Hepatocyte (in vitro differentiated cells): Measurements from ENCODE around the gene TMEM144. TPM values are rescaled to one million over a fixed set of nuclear protein-coding genes. Genes with fewer than 3 reads are reported as not detected.
A peak's percentile ranks its signal among the peaks of the same experiment; 100 is the strongest.

ENCODE experiments used
- DNase-seq: peaks from one replicate; pipeline ENCODE4 v3.0.0-alpha.2; 2016; ENCODE audit warnings: low spot score
- H2AFZ ChIP-seq: fragments of 200-600 bp; sonication (generic); 2 replicates; pipeline ENCODE4 v1.6.0; 2016; ENCODE audit warnings: antibody characterized with exemption, mild to moderate bottlenecking
- H3K27ac ChIP-seq: fragments of 200-600 bp; sonication (generic); 2 replicates; pipeline ENCODE4 v1.5.1; 2016; ENCODE audit warnings: mild to moderate bottlenecking
- H3K27me3 ChIP-seq: fragments of 200-600 bp; sonication (generic); 2 replicates; pipeline ENCODE4 v1.6.1; 2016
- H3K36me3 ChIP-seq: fragments of 200-600 bp; sonication (generic); replicated peaks from 2 replicates; pipeline ENCODE4 v1.5.1; 2016; ENCODE audit warnings: low read depth; ENCODE audit not compliant: insufficient read depth
- H3K4me1 ChIP-seq: fragments of 200-600 bp; sonication (generic); 2 replicates; pipeline ENCODE4 v1.5.1; 2016; ENCODE audit warnings: mild to moderate bottlenecking, moderate library complexity; ENCODE audit not compliant: insufficient read depth
- H3K4me2 ChIP-seq: fragments of 200-600 bp; sonication (generic); 2 replicates; pipeline ENCODE4 v1.6.0; 2016
- H3K4me3 ChIP-seq: fragments of 200-600 bp; sonication (generic); 2 replicates; pipeline ENCODE4 v1.5.1; 2016; ENCODE audit warnings: mild to moderate bottlenecking
- H3K79me2 ChIP-seq: fragments of 200-600 bp; sonication (generic); 2 replicates; pipeline ENCODE4 v1.6.0; 2017; ENCODE audit warnings: mild to moderate bottlenecking
- H3K9me2 ChIP-seq: fragments of 200-600 bp; sonication (generic); replicated peaks from 2 replicates; pipeline ENCODE4 v1.6.0; 2017; ENCODE audit warnings: mild to moderate bottlenecking; ENCODE audit not compliant: insufficient read depth
- H3K9me3 ChIP-seq: fragments of 200-600 bp; sonication (generic); 2 replicates; pipeline ENCODE4 v1.5.1; 2016; ENCODE audit warnings: low read depth, mild to moderate bottlenecking
- H4K20me1 ChIP-seq: fragments of 200-600 bp; sonication (generic); 2 replicates; pipeline ENCODE4 v1.6.0; 2016; ENCODE audit warnings: mild to moderate bottlenecking; ENCODE audit not compliant: insufficient read depth, poor library complexity, severe bottlenecking
- EZH2 ChIP-seq: fragments of 200-600 bp; sonication (generic); IDR thresholded peaks from 2 replicates; pipeline ENCODE4 v1.6.1; 2016; ENCODE audit warnings: antibody characterized with exemption, mild to moderate bottlenecking, borderline replicate concordance
- EZH2phosphoT487 ChIP-seq: fragments of 200-600 bp; sonication (generic); IDR thresholded peaks from one replicate; pipeline ENCODE4 v1.6.1; 2018; ENCODE audit warnings: antibody characterized with exemption, mild to moderate bottlenecking, low read depth, moderate library complexity; ENCODE audit not compliant: unreplicated experiment, severe bottlenecking
- WGBS: methylation state at CpG from one replicate; pipeline ENCODE4 v1.1.6; 2016; ENCODE audit warnings: low lambda C conversion rate; ENCODE audit errors: missing lambda C conversion rate; 5-methylcytosine and 5-hydroxymethylcytosine counted together
- polyA plus RNA-seq: library from polyadenylated mRNA; unstranded; fragments of >200 nt; fragmentation: Nextera tagmentation; extraction: Ambion mirVana; gene quantifications from 2 replicates; pipeline ENCODE4 v1.2.1, GENCODE V29; 2016
- total RNA-seq: library from RNA; depleted of rRNA; stranded (reverse); fragments of >200 nt; gene quantifications from 2 replicates; pipeline ENCODE4 v1.2.3, GENCODE V29; 2014
- TF ChIP-seq, protein P1 (sequence below): fragments of 200-600 bp; sonication (generic); IDR thresholded peaks from 2 replicates; pipeline ENCODE4 v1.5.1; 2016; ENCODE audit warnings: antibody characterized with exemption, mild to moderate bottlenecking; ENCODE audit not compliant: poor library complexity

The TMEM144 gene
- total and polyA plus RNA-seq, 2 experiments from 2014 or later, result 17.5 to 58.9 TPM

DNA sequence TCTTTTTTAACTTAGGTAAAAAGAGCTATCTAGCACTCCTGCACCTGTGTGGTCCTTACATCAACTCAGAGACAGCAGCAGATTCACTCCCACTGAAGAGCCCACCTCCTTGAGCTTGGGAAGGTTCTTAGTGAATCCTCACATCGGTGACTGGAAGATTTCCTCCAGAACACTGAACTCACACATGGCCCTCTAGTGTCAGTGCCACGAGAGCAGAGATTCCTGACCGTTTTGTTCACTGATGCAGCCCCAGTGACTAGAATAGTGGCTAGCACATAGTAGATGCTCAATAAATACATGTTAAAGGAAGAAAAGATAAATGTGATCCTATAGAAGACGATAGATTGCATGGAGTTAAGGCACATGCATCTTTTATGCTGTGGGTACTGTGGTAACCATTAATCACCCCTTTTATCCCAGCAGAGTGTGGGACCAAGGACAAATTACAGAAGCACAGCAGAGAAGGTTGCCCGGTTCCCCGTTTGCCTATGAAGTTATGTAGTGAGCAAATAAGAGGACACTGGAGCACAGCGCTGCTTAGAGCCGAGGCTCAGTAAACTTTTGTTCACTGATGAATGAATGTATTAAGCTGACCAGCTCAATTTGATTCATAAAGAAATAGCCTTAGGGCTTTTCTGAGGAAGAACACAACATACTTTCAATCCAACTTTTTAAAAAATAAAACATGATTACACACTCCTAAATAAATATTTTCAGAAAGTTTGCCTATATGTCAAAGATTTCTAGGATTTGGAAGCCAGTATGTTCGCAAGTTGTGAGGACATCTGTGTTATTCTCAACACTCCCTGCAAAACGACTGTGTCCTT lies 46.1 kb upstream of the TMEM144 start:
- no peaks in the 10 kb centered on the region for H3K27me3 ChIP-seq
- no peaks in the 10 kb centered on the region for H3K9me2 ChIP-seq
- peak overlapping the region; percentile 6 for H3K4me3 ChIP-seq
- H2AFZ ChIP-seq, result no peak overlapping the region
- no peak for TF ChIP-seq EZH2
- TF ChIP-seq EZH2phosphoT487, result no peak
- TF ChIP-seq, protein P1, sequence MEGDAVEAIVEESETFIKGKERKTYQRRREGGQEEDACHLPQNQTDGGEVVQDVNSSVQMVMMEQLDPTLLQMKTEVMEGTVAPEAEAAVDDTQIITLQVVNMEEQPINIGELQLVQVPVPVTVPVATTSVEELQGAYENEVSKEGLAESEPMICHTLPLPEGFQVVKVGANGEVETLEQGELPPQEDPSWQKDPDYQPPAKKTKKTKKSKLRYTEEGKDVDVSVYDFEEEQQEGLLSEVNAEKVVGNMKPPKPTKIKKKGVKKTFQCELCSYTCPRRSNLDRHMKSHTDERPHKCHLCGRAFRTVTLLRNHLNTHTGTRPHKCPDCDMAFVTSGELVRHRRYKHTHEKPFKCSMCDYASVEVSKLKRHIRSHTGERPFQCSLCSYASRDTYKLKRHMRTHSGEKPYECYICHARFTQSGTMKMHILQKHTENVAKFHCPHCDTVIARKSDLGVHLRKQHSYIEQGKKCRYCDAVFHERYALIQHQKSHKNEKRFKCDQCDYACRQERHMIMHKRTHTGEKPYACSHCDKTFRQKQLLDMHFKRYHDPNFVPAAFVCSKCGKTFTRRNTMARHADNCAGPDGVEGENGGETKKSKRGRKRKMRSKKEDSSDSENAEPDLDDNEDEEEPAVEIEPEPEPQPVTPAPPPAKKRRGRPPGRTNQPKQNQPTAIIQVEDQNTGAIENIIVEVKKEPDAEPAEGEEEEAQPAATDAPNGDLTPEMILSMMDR, result no peak
- H3K4me1 ChIP-seq, result peaks cover 42% of the 10 kb centered on the region
- H4K20me1 ChIP-seq, result no peaks in the 10 kb centered on the region
- H3K4me2 ChIP-seq, result peak overlapping the region; percentile 66
- 44% methylated on average over 10 of the region's 10 CpGs for WGBS
- H3K79me2 ChIP-seq, result peaks cover 98% of the 10 kb centered on the region
- H3K27ac ChIP-seq, result peak overlapping the region; percentile 57
- H3K36me3 ChIP-seq, result no peaks in the 10 kb centered on the region
- no peak for DNase-seq
- no peaks in the 10 kb centered on the region for H3K9me3 ChIP-seq

DNA sequence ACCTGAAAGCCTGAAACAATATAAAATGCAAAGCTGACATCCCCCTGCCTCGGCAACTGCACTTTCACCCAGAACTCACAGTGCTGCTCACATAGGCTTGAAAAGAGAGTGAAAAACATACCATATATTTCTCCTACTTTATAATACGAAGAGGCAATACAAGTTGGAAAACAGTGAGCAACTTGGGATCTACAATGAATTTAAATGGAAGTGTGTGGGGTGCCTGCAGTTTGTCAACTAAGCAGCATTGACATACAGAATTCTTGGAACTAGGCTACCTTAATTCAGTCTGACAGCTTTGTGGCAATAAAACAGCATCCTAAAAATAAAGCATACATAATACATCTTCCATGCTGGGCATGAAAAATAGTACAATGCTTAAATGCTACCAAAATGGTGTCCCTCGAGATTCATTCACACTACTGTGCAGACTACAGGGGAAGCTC lies 45.5 kb upstream of the TMEM144 start:
- DNase-seq, result no peak
- peak overlapping the region; percentile 57 for H3K27ac ChIP-seq
- no peaks in the 10 kb centered on the region for H3K36me3 ChIP-seq
- no peaks in the 10 kb centered on the region for H3K9me2 ChIP-seq
- H2AFZ ChIP-seq, result no peak overlapping the region
- peaks cover 98% of the 10 kb centered on the region for H3K79me2 ChIP-seq
- peaks cover 39% of the 10 kb centered on the region for H3K4me1 ChIP-seq
- no peak for TF ChIP-seq EZH2
- TF ChIP-seq EZH2phosphoT487, result no peak
- TF ChIP-seq, protein P1, result no peak
- no peaks in the 10 kb centered on the region for H3K27me3 ChIP-seq
- no peaks in the 10 kb centered on the region for H3K9me3 ChIP-seq
- H3K4me2 ChIP-seq, result peak overlapping the region; percentile 66
- peak overlapping the region; percentile 6 for H3K4me3 ChIP-seq
- H4K20me1 ChIP-seq, result no peaks in the 10 kb centered on the region
- 39% methylated on average over 3 of the region's 3 CpGs for WGBS

DNA sequence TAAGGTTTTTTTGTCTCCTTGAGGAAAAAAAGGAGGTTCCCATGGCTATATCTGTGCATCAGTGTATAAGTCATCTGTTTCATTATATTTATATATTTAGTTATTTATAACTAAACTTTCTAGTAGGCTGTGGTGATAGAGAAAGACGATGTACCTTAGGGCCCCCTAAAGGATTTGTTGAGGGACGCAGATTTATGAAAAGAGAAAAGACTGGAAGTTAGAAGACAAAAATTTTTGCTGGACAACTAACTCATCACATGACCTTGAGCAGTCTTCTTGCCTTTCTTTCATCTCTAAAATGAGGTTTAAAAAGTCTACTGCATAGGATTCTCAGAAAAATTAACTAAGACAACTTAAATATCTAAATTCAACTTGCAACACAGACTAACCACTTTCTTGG lies 43.6 kb upstream of the TMEM144 start:
- TF ChIP-seq EZH2phosphoT487, result no peak
- TF ChIP-seq EZH2, result no peak
- TF ChIP-seq, protein P1, result no peak
- Histone ChIP-seq H3K79me2 (peaks cover 100% of the 10 kb centered on the region), H2AFZ (no peak overlapping the region), H3K4me2 (peak overlapping the region; percentile 66), H3K27me3 (no peaks in the 10 kb centered on the region), H3K27ac (no peak overlapping the region), H3K9me3 (no peaks in the 10 kb centered on the region), H3K4me1 (peaks cover 34% of the 10 kb centered on the region), H3K9me2 (no peaks in the 10 kb centered on the region), H3K36me3 (no peaks in the 10 kb centered on the region), H4K20me1 (no peaks in the 10 kb centered on the region), H3K4me3 (peak overlapping the region; percentile 17)
- 48% methylated on average over 2 of the region's 2 CpGs for WGBS
- DNase-seq, result no peak
